ENCODE measurements around the gene TDRD1. TPM values are rescaled to one million over a fixed set of nuclear protein-coding genes. Genes with fewer than 3 reads are reported as not detected.

The TDRD1 gene
- total and polyA plus RNA-seq, 2 experiments from 2014 or later: not detected

GRCh38 chr10:114188001-114188400 lies 8.8 kb downstream of the TDRD1 start:
- no peak overlapping the region for H2AFZ ChIP-seq
- H3K4me2 ChIP-seq (ENCODE audit: unreplicated experiment): no peak overlapping the region
- DNase-seq: no peak
- H3K9me3 ChIP-seq (ENCODE audit: low read depth): no peaks in the 10 kb centered on the region
- H3K79me2 ChIP-seq (ENCODE audit: insufficient read depth): no peaks in the 10 kb centered on the region
- no peak for TF ChIP-seq EZH2phosphoT487 (IDR thresholded peaks at IDR 0.05; ENCODE audit: insufficient read depth, low read depth)
- no peak for TF ChIP-seq EZH2 (IDR thresholded peaks at IDR 0.05; ENCODE audit: insufficient read depth, poor library complexity, severe bottlenecking)
- WGBS, 2 experiments (ENCODE audit: low coverage in 1 of 2, low lambda C conversion rate in 2 of 2, missing lambda C conversion rate in 2 of 2): 72 to 76% methylated on average over 3 of the region's 3 CpGs
- H3K9me2 ChIP-seq (ENCODE audit: insufficient read depth): peaks cover 3% of the 10 kb centered on the region; the same call in 1 of the 2 replicates
- H3K9ac ChIP-seq: no peak overlapping the region
- H3K4me3 ChIP-seq: no peak overlapping the region
- no peaks in the 10 kb centered on the region for H3K4me1 ChIP-seq (ENCODE audit: insufficient read depth)
- no peaks in the 10 kb centered on the region for H4K20me1 ChIP-seq (ENCODE audit: insufficient read depth)
- 0 out of 2 replicates have a peak, but pooled peaks cover 4% of the 10 kb centered on the region for H3K27me3 ChIP-seq (replicated peaks; ENCODE audit: insufficient read depth)
- no peaks in the 10 kb centered on the region for H3K36me3 ChIP-seq (ENCODE audit: low read depth)
- in situ Hi-C loops (cut with MboI): no loop called here
- no peaks in the 10 kb centered on the region for H3F3A ChIP-seq (ENCODE audit: insufficient read depth)
- H3K27ac ChIP-seq: no peak overlapping the region

- Histone ChIP-seq H3K9me3 (ENCODE audit: low read depth) (no peaks in the 10 kb centered on the region), H3K4me2 (ENCODE audit: unreplicated experiment) (no peak overlapping the region), H3K4me1 (ENCODE audit: insufficient read depth) (no peaks in the 10 kb centered on the region), H3K79me2 (ENCODE audit: insufficient read depth) (no peaks in the 10 kb centered on the region), H3K27ac (no peak overlapping the region), H3F3A (ENCODE audit: insufficient read depth) (no peaks in the 10 kb centered on the region), H3K9me2 (ENCODE audit: insufficient read depth) (peaks cover 3% of the 10 kb centered on the region; the same call in 1 of the 2 replicates), H3K4me3 (no peak overlapping the region), H3K36me3 (ENCODE audit: low read depth) (no peaks in the 10 kb centered on the region), H3K9ac (no peak overlapping the region), H2AFZ (no peak overlapping the region), H4K20me1 (ENCODE audit: insufficient read depth) (no peaks in the 10 kb centered on the region), H3K27me3 (replicated peaks; ENCODE audit: insufficient read depth) (0 out of 2 replicates have a peak, but pooled peaks cover 7% of the 10 kb centered on the region)
- WGBS, 2 experiments (ENCODE audit: low coverage in 1 of 2, low lambda C conversion rate in 2 of 2, missing lambda C conversion rate in 2 of 2): 79 to 83% methylated on average over 3 of the region's 3 CpGs
- no peak for DNase-seq
- in situ Hi-C loops (cut with MboI): no loop called here
- TF ChIP-seq EZH2phosphoT487 (IDR thresholded peaks at IDR 0.05; ENCODE audit: insufficient read depth, low read depth) (no peak), EZH2 (IDR thresholded peaks at IDR 0.05; ENCODE audit: insufficient read depth, poor library complexity, severe bottlenecking) (no peak)
These were observed 9.7 kb downstream of the TDRD1 start for GRCh38 chr10:114188900-114189299.

- in situ Hi-C loops (cut with MboI): no loop called here
- Histone ChIP-seq H3K4me3 (no peak overlapping the region), H2AFZ (no peak overlapping the region), H3K4me2 (ENCODE audit: unreplicated experiment) (no peak overlapping the region), H3K27me3 (replicated peaks; ENCODE audit: insufficient read depth) (0 out of 2 replicates have a peak, but pooled peaks cover 9% of the 10 kb centered on the region), H3K36me3 (ENCODE audit: low read depth) (no peaks in the 10 kb centered on the region), H3K9me2 (ENCODE audit: insufficient read depth) (peaks cover 3% of the 10 kb centered on the region; the same call in 1 of the 2 replicates), H3F3A (ENCODE audit: insufficient read depth) (no peaks in the 10 kb centered on the region), H3K9ac (no peak overlapping the region), H3K27ac (no peak overlapping the region), H3K79me2 (ENCODE audit: insufficient read depth) (no peaks in the 10 kb centered on the region), H3K4me1 (ENCODE audit: insufficient read depth) (no peaks in the 10 kb centered on the region), H3K9me3 (ENCODE audit: low read depth) (no peaks in the 10 kb centered on the region), H4K20me1 (ENCODE audit: insufficient read depth) (no peaks in the 10 kb centered on the region)
- TF ChIP-seq EZH2 (IDR thresholded peaks at IDR 0.05; ENCODE audit: insufficient read depth, poor library complexity, severe bottlenecking) (no peak), EZH2phosphoT487 (IDR thresholded peaks at IDR 0.05; ENCODE audit: insufficient read depth, low read depth) (no peak)
- 77 to 78% methylated on average over 8 of the region's 8 CpGs for WGBS, 2 experiments (ENCODE audit: low coverage in 1 of 2, low lambda C conversion rate in 2 of 2, missing lambda C conversion rate in 2 of 2)
- DNase-seq: no peak
These were observed 10.5 kb downstream of the TDRD1 start for GRCh38 chr10:114189700-114190099.

GRCh38 chr10:114195079-114195478 lies 15.9 kb downstream of the TDRD1 start:
- Histone ChIP-seq H4K20me1 (ENCODE audit: insufficient read depth) (no peaks in the 10 kb centered on the region), H3K79me2 (ENCODE audit: insufficient read depth) (no peaks in the 10 kb centered on the region), H3K9ac (no peak overlapping the region), H2AFZ (no peak overlapping the region), H3K36me3 (ENCODE audit: low read depth) (no peaks in the 10 kb centered on the region), H3K9me3 (ENCODE audit: low read depth) (no peaks in the 10 kb centered on the region), H3K4me2 (ENCODE audit: unreplicated experiment) (no peak overlapping the region), H3K27me3 (replicated peaks; ENCODE audit: insufficient read depth) (peaks cover 31% of the 10 kb centered on the region), H3K4me1 (ENCODE audit: insufficient read depth) (no peaks in the 10 kb centered on the region), H3K4me3 (no peak overlapping the region), H3F3A (ENCODE audit: insufficient read depth) (no peaks in the 10 kb centered on the region), H3K9me2 (ENCODE audit: insufficient read depth) (no peaks in the 10 kb centered on the region), H3K27ac (no peak overlapping the region)
- DNase-seq: no peak
- WGBS, 2 experiments (ENCODE audit: low coverage in 1 of 2, low lambda C conversion rate in 2 of 2, missing lambda C conversion rate in 2 of 2): 57 to 64% methylated on average over 2 of the region's 2 CpGs
- TF ChIP-seq EZH2 (IDR thresholded peaks at IDR 0.05; ENCODE audit: insufficient read depth, poor library complexity, severe bottlenecking): no peak
- TF ChIP-seq EZH2phosphoT487 (IDR thresholded peaks at IDR 0.05; ENCODE audit: insufficient read depth, low read depth): no peak
- in situ Hi-C loops (cut with MboI): no loop called here

GRCh38 chr10:114199239-114199638 lies 20.1 kb downstream of the TDRD1 start:
- no peaks in the 10 kb centered on the region for H4K20me1 ChIP-seq (ENCODE audit: insufficient read depth)
- no peak overlapping the region for H3K4me3 ChIP-seq
- H2AFZ ChIP-seq: no peak overlapping the region
- no peaks in the 10 kb centered on the region for H3K9me3 ChIP-seq (ENCODE audit: low read depth)
- in situ Hi-C loops (cut with MboI): no loop called here
- no peak overlapping the region for H3K4me2 ChIP-seq (ENCODE audit: unreplicated experiment)
- no peaks in the 10 kb centered on the region for H3K36me3 ChIP-seq (ENCODE audit: low read depth)
- 59 to 60% methylated on average over 4 of the region's 4 CpGs for WGBS, 2 experiments (ENCODE audit: low coverage in 1 of 2, low lambda C conversion rate in 2 of 2, missing lambda C conversion rate in 2 of 2)
- TF ChIP-seq EZH2 (IDR thresholded peaks at IDR 0.05; ENCODE audit: insufficient read depth, poor library complexity, severe bottlenecking) (no peak), EZH2phosphoT487 (IDR thresholded peaks at IDR 0.05; ENCODE audit: insufficient read depth, low read depth) (no peak)
- no peak overlapping the region for H3K9ac ChIP-seq
- H3K27me3 ChIP-seq (replicated peaks; ENCODE audit: insufficient read depth): peaks cover 30% of the 10 kb centered on the region
- no peak for DNase-seq
- no peaks in the 10 kb centered on the region for H3F3A ChIP-seq (ENCODE audit: insufficient read depth)
- no peaks in the 10 kb centered on the region for H3K9me2 ChIP-seq (ENCODE audit: insufficient read depth)
- no peaks in the 10 kb centered on the region for H3K4me1 ChIP-seq (ENCODE audit: insufficient read depth)
- H3K79me2 ChIP-seq (ENCODE audit: insufficient read depth): no peaks in the 10 kb centered on the region
- no peak overlapping the region for H3K27ac ChIP-seq
